H1 (cell line): ENCODE measurements around the gene MIEN1. TPM values are rescaled to one million over a fixed set of nuclear protein-coding genes. Genes with fewer than 3 reads are reported as not detected.
"Not testable (repeated sequence)": the region's sequence is repeated elsewhere in the genome, so short reads cannot be mapped to it uniquely, and the experiment has no call there.

Experiments used
- CTCF ChIA-PET: fragments of 300-600 bp; sonication (Branson Sonifier 250); formaldehyde crosslinking; loops from one replicate; lab custom pipeline; 2021; ENCODE audit not compliant: partially characterized antibody; lab: Charles Lee
- POLR2A ChIA-PET: fragments of 300-600 bp; sonication (Branson Sonifier 250); formaldehyde crosslinking; loops from one replicate; lab custom pipeline; 2021; ENCODE audit warnings: inconsistent platforms; ENCODE audit not compliant: partially characterized antibody; lab: Charles Lee
- DNase-seq, 2 experiments: peaks; one replicate each; pipeline versions ENCODE4 v3.0.0 to v3.0.0-alpha.2; 2010 to 2022; ENCODE audit warnings: low spot score in 2 of 2, low read depth in 1 of 2, mixed read lengths in 1 of 2
- FAIRE-seq: peaks from 2 replicates; lab custom pipeline; 2011; peaks lifted over from hg19 to GRCh38; lab: Jason Lieb, UNC
- H2AFZ ChIP-seq: 2 replicates; pipeline ENCODE4 v1.8.1; 2012; ENCODE audit warnings: low read length, inconsistent platforms
- H2AK5ac ChIP-seq: 2 replicates; pipeline ENCODE4 v1.6.1; 2013; ENCODE audit warnings: low read depth, low read length
- H2BK120ac ChIP-seq: replicated peaks from 2 replicates; pipeline ENCODE3; 2013; ENCODE audit warnings: low read depth, low read length, inconsistent platforms
- H2BK12ac ChIP-seq: 2 replicates; pipeline ENCODE4 v1.6.1; 2013; ENCODE audit warnings: low read depth, low read length
- H2BK15ac ChIP-seq: 2 replicates; pipeline ENCODE4 v1.6.1; 2013; ENCODE audit warnings: low read length
- H2BK20ac ChIP-seq: 2 replicates; pipeline ENCODE4 v1.6.1; 2013; ENCODE audit warnings: low read length
- H2BK5ac ChIP-seq: 2 replicates; pipeline ENCODE4 v1.6.1; 2013; ENCODE audit warnings: low read depth, low read length
- H3K14ac ChIP-seq: 2 replicates; pipeline ENCODE4 v1.6.1; 2013; ENCODE audit warnings: inconsistent platforms; ENCODE audit not compliant: insufficient read length
- H3K18ac ChIP-seq: 2 replicates; pipeline ENCODE4 v1.6.1; 2013; ENCODE audit warnings: low read length; ENCODE audit errors: extremely low read depth
- H3K23ac ChIP-seq: 2 replicates; pipeline ENCODE4 v1.6.1; 2013; ENCODE audit warnings: inconsistent platforms; ENCODE audit not compliant: insufficient read length
- H3K23me2 ChIP-seq: 2 replicates; pipeline ENCODE4 v1.6.1; 2013; ENCODE audit warnings: low read depth, low read length
- H3K27ac ChIP-seq: 2 replicates; pipeline ENCODE4 v1.6.1; 2011; ENCODE audit warnings: low read depth, low read length, inconsistent platforms
- H3K27me3 ChIP-seq, 4 experiments: replicated peaks in 1 of 4; 1 replicate in 1 of 4; 2 replicates in 3 of 4; pipeline versions ENCODE4 v1.6.1 to v1.8.1; 2011 to 2013; ENCODE audit warnings: low read length in 3 of 4, mild to moderate bottlenecking in 3 of 4, inconsistent platforms in 2 of 4, mixed read lengths in 2 of 4, moderate library complexity in 1 of 4; ENCODE audit not compliant: control insufficient read depth in 3 of 4, insufficient read depth in 3 of 4; ENCODE audit errors: extremely low read depth in 1 of 4
- H3K36me3 ChIP-seq, 4 experiments: 2 replicates each; pipeline versions ENCODE4 v1.6.1 to v1.8.1; 2011 to 2013; ENCODE audit warnings: mild to moderate bottlenecking in 4 of 4, low read length in 3 of 4, moderate library complexity in 2 of 4, control low read depth in 1 of 4, inconsistent platforms in 1 of 4; ENCODE audit not compliant: insufficient read depth in 4 of 4, control insufficient read depth in 2 of 4
- H3K4ac ChIP-seq: replicated peaks from 2 replicates; pipeline ENCODE3; 2013; ENCODE audit warnings: low read length, low read depth, mixed read lengths, inconsistent platforms; ENCODE audit not compliant: insufficient read length
- H3K4me1 ChIP-seq, 4 experiments: replicated peaks in 1 of 4; 1 replicate in 1 of 4; 2 replicates in 3 of 4; pipeline versions ENCODE4 v1.6.1 to v1.8.1; 2011 to 2013; ENCODE audit warnings: low read length in 3 of 4, inconsistent platforms in 2 of 4, mixed read lengths in 1 of 4; ENCODE audit not compliant: insufficient read depth in 4 of 4, control insufficient read depth in 3 of 4
- H3K4me2 ChIP-seq, 2 experiments: 2 replicates each; pipeline versions ENCODE4 v1.6.1 to v1.8.1; 2011 to 2013; ENCODE audit warnings: low read depth in 2 of 2, low read length in 2 of 2, control low read depth in 1 of 2, inconsistent platforms in 1 of 2, mild to moderate bottlenecking in 1 of 2; ENCODE audit not compliant: insufficient read depth in 1 of 2
- H3K4me3 ChIP-seq, 4 experiments: fragments of 200-600, 300-600 bp in 1 of 4; sonication (generic), shearing (Covaris generic), sonication (Bioruptor Twin) in 1 of 4; 2 replicates each; pipeline versions ENCODE4 v1.5.1 to v1.8.1; 2011 to 2016; ENCODE audit warnings: low read length in 4 of 4, low read depth in 3 of 4, control low read depth in 2 of 4, inconsistent platforms in 2 of 4, mild to moderate bottlenecking in 2 of 4, mixed read lengths in 1 of 4, moderate library complexity in 1 of 4; ENCODE audit not compliant: insufficient read depth in 2 of 4; ENCODE audit errors: extremely low read depth in 1 of 4
- H3K56ac ChIP-seq: replicated peaks from 2 replicates; pipeline ENCODE3; 2013; ENCODE audit warnings: low read depth, mild to moderate bottlenecking, mixed read lengths, low read length, inconsistent platforms; ENCODE audit not compliant: insufficient read length
- H3K79me1 ChIP-seq: 2 replicates; pipeline ENCODE4 v1.6.1; 2013; ENCODE audit warnings: low read depth, low read length, control low read depth
- H3K79me2 ChIP-seq, 2 experiments: 2 replicates each; pipeline versions ENCODE4 v1.6.1 to v1.8.1; 2012 to 2013; ENCODE audit warnings: low read length in 2 of 2, mild to moderate bottlenecking in 2 of 2, inconsistent platforms in 1 of 2; ENCODE audit not compliant: insufficient read depth in 2 of 2, control insufficient read depth in 1 of 2
- H3K9ac ChIP-seq, 4 experiments: replicated peaks in 1 of 4; 1 replicate in 1 of 4; 2 replicates in 3 of 4; pipeline versions ENCODE4 v1.6.1 to v1.8.1; 2011 to 2013; ENCODE audit warnings: low read depth in 3 of 4, low read length in 3 of 4, control low read depth in 2 of 4, mild to moderate bottlenecking in 2 of 4, moderate library complexity in 2 of 4, inconsistent platforms in 1 of 4; ENCODE audit errors: extremely low read depth in 1 of 4
- H3K9me3 ChIP-seq, 2 experiments: 2 replicates each; pipeline versions ENCODE4 v1.6.1 to v1.8.1; 2012 to 2013; ENCODE audit warnings: mild to moderate bottlenecking in 2 of 2, moderate library complexity in 2 of 2, control low read depth in 1 of 2, inconsistent platforms in 1 of 2, low read depth in 1 of 2, low read length in 1 of 2, mixed read lengths in 1 of 2; ENCODE audit not compliant: insufficient read depth in 2 of 2
- H4K20me1 ChIP-seq, 2 experiments: replicated peaks in 1 of 2; 2 replicates each; pipeline versions ENCODE3 to v1.8.1; 2011 to 2013; ENCODE audit warnings: inconsistent platforms in 2 of 2, low read length in 2 of 2, mild to moderate bottlenecking in 1 of 2; ENCODE audit not compliant: insufficient read depth in 2 of 2, control insufficient read depth in 1 of 2
- H4K5ac ChIP-seq: 2 replicates; pipeline ENCODE4 v1.6.1; 2013; ENCODE audit warnings: low read length, low read depth, mixed read lengths, inconsistent platforms; ENCODE audit not compliant: insufficient read length
- H4K8ac ChIP-seq: 2 replicates; pipeline ENCODE4 v1.8.0; 2013; ENCODE audit warnings: mild to moderate bottlenecking, moderate library complexity, low read length, inconsistent platforms; ENCODE audit not compliant: insufficient read depth; ENCODE audit errors: extremely low read depth
- H4K91ac ChIP-seq: replicated peaks from 2 replicates; pipeline ENCODE3; 2013; ENCODE audit warnings: low read length, mixed read lengths, inconsistent platforms; ENCODE audit not compliant: insufficient read length
- POLR2AphosphoS5 ChIP-seq: IDR thresholded peaks from 2 replicates; pipeline ENCODE4 v1.6.1; 2011; ENCODE audit warnings: low read depth, low read length
- WGBS, 2 experiments: shearing (Covaris generic) in 1 of 2; methylation state at CpG; one replicate each; pipeline versions ENCODE4 v1.1.6 to v1.1.7; 2013 to 2015; ENCODE audit warnings: low lambda C conversion rate in 2 of 2, mixed read lengths in 2 of 2, inconsistent platforms in 1 of 2, low coverage in 1 of 2, missing lambda C conversion rate in 1 of 2; ENCODE audit not compliant: insufficient replicate concordance in 2 of 2, insufficient coverage in 1 of 2, insufficient read length in 1 of 2; ENCODE audit errors: extremely low coverage in 1 of 2, missing lambda C conversion rate in 1 of 2; 5-methylcytosine and 5-hydroxymethylcytosine counted together
- polyA plus RNA-seq, 7 experiments: library from polyadenylated mRNA; depleted of rRNA in 3 of 7; stranded (reverse) in 5 of 7; unstranded in 2 of 7; fragments of >200 nt in 5 of 7; fragments of 200-250 nt in 2 of 7; gene quantifications; 1 replicate in 5 of 7; 2 replicates in 1 of 7; 4 replicates in 1 of 7; pipeline versions ENCODE4 v1.2.1 to v1.2.3, GENCODE V29; 2011 to 2013; ENCODE audit warnings: missing spikeins in 2 of 7, mixed read lengths in 2 of 7
- total RNA-seq: library from RNA; stranded (reverse); fragmentation: NEBNext Ultra II Directional; extraction: Animal tissue kit (Norgen Biotek cat#: 25700); gene quantifications from 2 replicates; pipeline ENCODE4 v1.2.1, GENCODE V29; 2021

Gene MIEN1
- total and polyA plus RNA-seq, 2 of the 8 experiments (the other 6 are each of a cell fraction or from before 2014, with no cell fraction given) = 29.6 to 54.9 TPM

- ChIA-PET CTCF (interaction anchor here (0.5 to 1.2 kb wide), 6 partner anchors 12 to 505 kb away, joined by 3 to 4 read pairs (median 3); no protein-coding TSS in a partner anchor), POLR2A (interaction anchor here (0.5 to 1.5 kb wide), 7 partner anchors 12 to 55 kb away, joined by 3 to 5 read pairs (median 3); partner anchors contain the start of gene PGAP3)
- TF ChIP-seq POLR2AphosphoS5 = 0 out of 2 replicates have a peak, but pooled peaks have one; percentile 1
- H2BK15ac ChIP-seq, H3K4me2 ChIP-seq, H3K79me1 ChIP-seq, DNase-seq, FAIRE-seq, H3K27me3 ChIP-seq, H4K8ac ChIP-seq, H3K4me3 ChIP-seq, H3K18ac ChIP-seq, H2BK12ac ChIP-seq, H3K79me2 ChIP-seq, H3K23ac ChIP-seq, H2BK5ac ChIP-seq, H3K23me2 ChIP-seq, H3K27ac ChIP-seq, H4K5ac ChIP-seq, H2AK5ac ChIP-seq, H3K56ac ChIP-seq, H2BK20ac ChIP-seq, H3K9ac ChIP-seq, H3K14ac ChIP-seq, H3K4ac ChIP-seq, H4K91ac ChIP-seq, H3K9me3 ChIP-seq, H2BK120ac ChIP-seq, H2AFZ ChIP-seq: not testable (repeated sequence)
- WGBS, 2 experiments = 100% methylated on average over 1 of the region's 1 CpG; no CpG with 5 or more reads in 1 of the 2 experiments
- Histone ChIP-seq H3K36me3 (peaks cover 15 to 62% (median 39%) of the 10 kb centered on the region in 4 experiments), H3K4me1 (peaks cover 0 to 11% (median 4%) of the 10 kb centered on the region in 4 experiments; a peak in 6 of 7 replicates), H4K20me1 (peaks cover 8 to 22% of the 10 kb centered on the region in 2 experiments)
These were observed 4.4 kb downstream of the MIEN1 start for GRCh38 chr17:39725923-39726322.
